ENCODE data around the gene LMAN1L.

Gene LMAN1L

GRCh38 chr15:74794248-74794969, 18.2 kb upstream of the LMAN1L start:
- no peak for DNase-seq

DNA sequence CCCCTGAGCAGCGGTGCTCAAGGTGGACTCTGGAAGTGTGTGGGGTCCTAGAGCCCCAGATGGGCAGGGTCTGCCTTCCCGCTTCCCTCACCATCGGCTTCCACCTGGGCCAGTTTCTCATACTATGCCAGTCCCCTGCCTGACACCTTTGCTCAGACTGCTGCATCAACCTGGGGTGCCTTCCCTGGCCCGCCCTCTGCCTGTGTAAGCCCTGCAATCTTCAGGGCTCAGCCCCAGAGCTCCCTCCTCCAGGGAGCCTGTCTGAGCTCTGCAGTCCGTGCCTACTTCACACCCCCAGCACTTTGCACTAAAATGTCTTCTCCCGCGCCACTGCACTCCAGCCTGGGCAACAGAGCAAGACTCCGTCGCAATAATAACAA, 17.7 kb upstream of the LMAN1L start:
- no peak for DNase-seq

GRCh38 chr15:74795966-74796625, 16.5 kb upstream of the LMAN1L start:
- peak; percentile 31 to 42 for DNase-seq

DNA sequence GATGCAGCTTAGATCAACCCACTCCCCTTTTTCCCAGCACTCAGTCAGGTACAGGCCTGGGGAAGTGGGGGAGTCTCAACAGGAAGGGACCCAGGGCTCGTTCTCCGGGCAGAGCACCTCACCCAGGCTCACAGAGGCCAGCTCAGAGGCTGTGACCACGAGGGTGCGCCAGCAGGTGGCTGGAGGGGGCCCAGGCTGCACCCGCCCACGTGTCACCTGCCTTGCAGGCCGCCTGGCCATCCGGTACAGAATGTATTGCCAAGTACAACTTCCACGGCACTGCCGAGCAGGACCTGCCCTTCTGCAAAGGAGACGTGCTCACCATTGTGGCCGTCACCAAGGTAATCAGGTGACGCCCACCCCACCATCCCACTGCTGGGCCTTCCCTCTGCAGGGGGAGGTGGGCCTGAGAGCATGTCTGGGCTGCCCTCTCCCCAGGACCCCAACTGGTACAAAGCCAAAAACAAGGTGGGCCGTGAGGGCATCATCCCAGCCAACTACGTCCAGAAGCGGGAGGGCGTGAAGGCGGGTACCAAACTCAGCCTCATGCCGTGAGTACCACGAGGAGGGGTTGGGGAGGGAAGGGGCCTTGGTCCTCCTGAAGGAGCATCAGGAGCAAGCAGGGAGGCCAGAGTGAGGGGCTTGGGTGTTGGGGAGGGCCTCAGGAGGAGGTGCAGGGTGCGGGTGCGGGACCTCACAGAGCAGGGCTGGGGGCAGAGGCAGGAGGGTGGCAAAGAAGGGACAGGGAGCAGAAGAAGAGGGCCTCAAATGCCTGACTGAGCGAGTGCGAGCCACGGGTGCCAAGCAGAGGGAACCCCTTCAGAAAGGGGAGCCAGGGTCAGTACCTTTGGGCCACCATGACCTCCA, 14.0 kb upstream of the LMAN1L start:
- no peak for DNase-seq

GRCh38 chr15:74799255-74799855, 13.3 kb upstream of the LMAN1L start:
- DNase-seq = peak in 1 of 2 donors; percentile 51

GRCh38 chr15:74799856-74800558, 12.6 kb upstream of the LMAN1L start:
- DNase-seq = peak; percentile 91 to 92

- DNase-seq = peak in 1 of 2 donors; percentile 42
These were observed 12.0 kb upstream of the LMAN1L start for GRCh38 chr15:74800559-74801094.

DNA sequence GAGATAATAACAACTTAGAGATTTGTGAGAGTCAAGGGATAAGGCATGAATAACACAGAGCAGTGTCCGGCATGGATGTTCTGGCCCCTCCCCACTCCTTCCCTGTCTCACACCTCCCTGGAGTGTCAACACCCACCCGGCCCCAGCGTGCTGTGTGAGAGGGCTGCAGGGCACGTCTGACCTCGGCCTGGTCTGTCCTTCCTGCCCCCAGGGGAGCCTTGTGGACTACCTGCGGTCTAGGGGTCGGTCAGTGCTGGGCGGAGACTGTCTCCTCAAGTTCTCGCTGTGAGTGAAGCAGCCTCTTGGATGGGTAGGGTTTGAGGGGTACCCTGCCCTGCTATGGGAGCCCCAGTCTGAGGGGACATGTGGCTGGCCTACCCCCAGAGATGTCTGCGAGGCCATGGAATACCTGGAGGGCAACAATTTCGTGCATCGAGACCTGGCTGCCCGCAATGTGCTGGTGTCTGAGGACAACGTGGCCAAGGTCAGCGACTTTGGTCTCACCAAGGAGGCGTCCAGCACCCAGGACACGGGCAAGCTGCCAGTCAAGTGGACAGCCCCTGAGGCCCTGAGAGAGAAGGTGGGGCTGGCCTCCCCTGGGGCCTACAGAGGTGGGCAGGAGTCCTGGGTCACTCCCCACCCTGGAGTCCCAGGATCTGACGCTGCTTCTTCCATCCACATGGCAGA, 11.2 kb upstream of the LMAN1L start:
- no peak for DNase-seq

- DNase-seq = no peak
These were observed 10.3 kb upstream of the LMAN1L start for GRCh38 chr15:74802290-74802689.

GRCh38 chr15:74802862-74803447, 9.7 kb upstream of the LMAN1L start:
- DNase-seq = no peak

DNA sequence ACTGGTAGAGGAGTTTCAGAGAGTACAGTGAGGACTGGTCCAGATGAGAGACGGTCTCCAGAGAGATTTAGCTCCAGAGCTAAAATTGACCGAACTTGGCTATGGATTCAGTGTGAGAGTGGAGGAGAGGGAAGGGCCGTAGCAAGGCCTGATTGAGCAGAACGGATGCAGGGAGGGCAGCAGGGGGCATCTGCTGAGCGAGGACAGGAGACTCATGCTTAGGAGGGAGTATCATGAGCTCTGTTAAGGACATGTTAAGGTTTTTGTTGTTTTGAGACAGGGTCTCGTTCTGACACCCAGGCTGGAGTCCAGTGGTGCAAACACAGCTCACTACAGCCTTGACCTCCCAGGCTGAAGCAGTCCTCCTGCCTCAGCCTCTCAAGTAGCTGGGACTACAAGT, 7.7 kb upstream of the LMAN1L start:
- DNase-seq = no peak

DNA sequence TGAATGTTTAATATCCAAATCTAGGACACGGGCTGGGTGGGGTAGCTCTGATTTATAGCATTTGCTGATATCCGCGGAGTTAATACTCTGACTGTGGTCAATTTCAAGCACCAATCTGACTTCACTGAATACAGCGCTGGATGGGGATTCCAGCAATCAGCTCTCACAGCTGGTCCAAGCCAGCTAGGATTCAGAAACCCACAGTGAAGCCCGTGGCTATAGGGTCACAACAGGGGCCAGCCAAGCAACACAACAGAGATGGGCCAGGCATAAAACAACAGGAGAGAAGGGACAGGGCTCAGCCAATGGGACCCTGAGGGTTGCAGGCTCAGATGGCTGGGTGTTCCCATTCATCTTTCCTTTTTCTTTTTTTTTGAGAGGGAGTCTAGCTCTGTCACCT, 5.4 kb upstream of the LMAN1L start:
- DNase-seq = no peak

- no peak for DNase-seq
These were observed 4.4 kb upstream of the LMAN1L start for GRCh38 chr15:74808078-74808839.

- no peak for DNase-seq
These were observed 3.8 kb upstream of the LMAN1L start for GRCh38 chr15:74808840-74809229.

DNA sequence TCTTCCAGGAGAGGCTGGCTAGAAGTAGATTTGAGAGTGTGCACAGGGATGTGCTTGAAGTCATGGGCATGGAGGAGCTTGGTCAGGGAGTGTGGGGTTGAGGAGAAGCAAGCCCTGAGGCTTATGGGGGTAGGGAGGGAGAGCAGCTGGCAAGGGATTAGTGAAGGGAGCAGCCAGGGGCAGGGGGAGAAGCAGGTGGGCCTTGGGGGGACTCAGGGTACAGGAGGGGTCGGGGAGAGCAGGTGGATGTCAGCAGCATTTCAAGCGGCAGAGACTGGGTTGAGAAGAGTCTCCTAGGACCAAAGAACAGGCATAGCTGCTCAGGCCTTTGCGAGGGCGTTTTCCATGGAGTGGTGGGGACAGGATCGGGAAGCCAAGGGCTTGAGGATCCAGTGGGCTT, 3.4 kb upstream of the LMAN1L start:
- no peak for DNase-seq

- no peak for DNase-seq
These were observed 2.7 kb upstream of the LMAN1L start for GRCh38 chr15:74809956-74810355.

- no peak for DNase-seq
These were observed 2.7 kb downstream of the LMAN1L start for GRCh38 chr15:74815121-74815934.

GRCh38 chr15:74815961-74816360, 3.3 kb downstream of the LMAN1L start:
- no peak for DNase-seq

GRCh38 chr15:74816624-74817369, 4.2 kb downstream of the LMAN1L start:
- no peak for DNase-seq
